OCI-LY1 (cell line): ENCODE data around the gene GEMIN4.
"Not testable (repeated sequence)": the region's sequence is repeated elsewhere in the genome, so short reads cannot be mapped to it uniquely, and the experiment has no call there.

Source experiments
- H2AFZ ChIP-seq: fragments of 200-600 bp; sonication (generic), shearing (Covaris generic); 2 replicates; pipeline ENCODE4 v1.6.0; 2014; ENCODE audit warnings: antibody characterized with exemption, mild to moderate bottlenecking, low read length
- H3F3A ChIP-seq: fragments of 200-600 bp; sonication (generic), shearing (Covaris generic); 2 replicates; pipeline ENCODE4 v1.6.0; 2014; ENCODE audit warnings: mild to moderate bottlenecking, antibody characterized with exemption, low read length, moderate library complexity; ENCODE audit not compliant: insufficient read depth
- H3K27ac ChIP-seq: fragments of 200-600 bp; sonication (generic); 2 replicates; pipeline ENCODE4 v1.5.1; 2014; ENCODE audit warnings: low read length, mixed run types, mild to moderate bottlenecking, low read depth; ENCODE audit not compliant: poor library complexity, severe bottlenecking
- H3K27me3 ChIP-seq: fragments of 200-600 bp; sonication (generic); 2 replicates; pipeline ENCODE4 v1.6.0; 2014; ENCODE audit warnings: antibody characterized with exemption, mild to moderate bottlenecking, low read length, moderate library complexity; ENCODE audit not compliant: insufficient read depth
- H3K36me3 ChIP-seq: fragments of 200-600 bp; sonication (generic); 2 replicates; pipeline ENCODE4 v1.6.1; 2014; ENCODE audit warnings: mild to moderate bottlenecking, antibody characterized with exemption, low read length, moderate library complexity, mixed read lengths; ENCODE audit not compliant: insufficient read depth
- H3K4me1 ChIP-seq: fragments of 200-600 bp; sonication (generic); 2 replicates; pipeline ENCODE4 v1.5.1; 2014; ENCODE audit warnings: mild to moderate bottlenecking, low read length, moderate library complexity; ENCODE audit not compliant: insufficient read depth, severe bottlenecking
- H3K4me2 ChIP-seq: fragments of 200-600 bp; sonication (generic), shearing (Covaris generic); 2 replicates; pipeline ENCODE4 v1.6.1; 2014; ENCODE audit warnings: low read length
- H3K4me3 ChIP-seq: fragments of 200-600 bp; sonication (generic); 2 replicates; pipeline ENCODE4 v1.5.1; 2014; ENCODE audit warnings: low read length, low read depth, mild to moderate bottlenecking, mixed read lengths; ENCODE audit not compliant: poor library complexity, severe bottlenecking
- H3K79me2 ChIP-seq: fragments of 200-600 bp; shearing (Covaris generic); 2 replicates; pipeline ENCODE4 v1.6.1; 2016; ENCODE audit warnings: mixed run types, low read length, mixed read lengths; ENCODE audit not compliant: insufficient read depth
- H3K9ac ChIP-seq: fragments of 200-600 bp; sonication (generic), shearing (Covaris generic); 2 replicates; pipeline ENCODE4 v1.6.1; 2014; ENCODE audit warnings: mild to moderate bottlenecking, low read length, mixed read lengths
- H3K9me2 ChIP-seq: fragments of 200-600 bp; sonication (generic), shearing (Covaris generic); 2 replicates; pipeline ENCODE4 v1.6.1; 2014; ENCODE audit warnings: low read depth, mild to moderate bottlenecking, low read length, mixed read lengths
- H3K9me3 ChIP-seq: fragments of 200-600 bp; shearing (Covaris generic); 2 replicates; pipeline ENCODE4 v1.6.1; 2014; ENCODE audit warnings: low read length, mixed read lengths
- H4K20me1 ChIP-seq: fragments of 200-600 bp; sonication (generic), shearing (Covaris generic); 2 replicates; pipeline ENCODE4 v1.6.0; 2016; ENCODE audit warnings: mild to moderate bottlenecking, low read length; ENCODE audit not compliant: insufficient read depth
- EZH2 ChIP-seq: fragments of 200-600 bp; sonication (generic), shearing (Covaris generic); IDR thresholded peaks from 2 replicates; pipeline ENCODE4 v1.8.0; 2017; ENCODE audit warnings: borderline replicate concordance, mixed run types, mild to moderate bottlenecking, antibody characterized with exemption, low read length, moderate library complexity, mixed read lengths
- TF ChIP-seq, protein P1 (sequence below): fragments of 200-600 bp; sonication (generic), shearing (Covaris generic); IDR thresholded peaks from 2 replicates; pipeline ENCODE4 v1.5.1; 2017; ENCODE audit warnings: mild to moderate bottlenecking, antibody characterized with exemption, low read length, moderate library complexity, mixed read lengths

GEMIN4 gene

DNA sequence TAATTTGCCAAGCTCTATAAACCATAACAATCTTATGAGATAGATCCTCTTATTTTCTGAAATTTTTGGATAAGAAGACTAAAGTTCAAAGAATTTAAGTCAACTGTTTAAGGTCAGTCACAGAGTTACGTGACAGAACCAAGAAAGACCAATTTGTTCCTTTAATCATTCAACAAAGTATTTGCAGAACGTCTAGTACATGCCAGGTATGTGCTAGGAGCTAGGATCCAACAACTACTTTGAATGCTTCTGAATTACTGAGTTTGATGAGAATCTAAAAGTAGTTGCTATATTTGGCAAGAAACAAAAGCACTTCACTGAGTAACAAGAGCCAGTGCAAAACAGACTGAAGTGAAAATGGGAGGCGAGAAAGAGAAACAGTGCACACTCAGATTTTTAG lies 15.0 kb upstream of the GEMIN4 start:
- no peaks in the 10 kb centered on the region for H3K79me2 ChIP-seq
- no peak overlapping the region for H3K27ac ChIP-seq
- no peaks in the 10 kb centered on the region for H4K20me1 ChIP-seq
- H3F3A ChIP-seq: no peaks in the 10 kb centered on the region
- H3K36me3 ChIP-seq: peaks cover 68% of the 10 kb centered on the region
- no peak overlapping the region for H3K4me3 ChIP-seq
- no peaks in the 10 kb centered on the region for H3K9me2 ChIP-seq
- H3K27me3 ChIP-seq: no peaks in the 10 kb centered on the region
- no peak for TF ChIP-seq EZH2
- TF ChIP-seq, protein P1, sequence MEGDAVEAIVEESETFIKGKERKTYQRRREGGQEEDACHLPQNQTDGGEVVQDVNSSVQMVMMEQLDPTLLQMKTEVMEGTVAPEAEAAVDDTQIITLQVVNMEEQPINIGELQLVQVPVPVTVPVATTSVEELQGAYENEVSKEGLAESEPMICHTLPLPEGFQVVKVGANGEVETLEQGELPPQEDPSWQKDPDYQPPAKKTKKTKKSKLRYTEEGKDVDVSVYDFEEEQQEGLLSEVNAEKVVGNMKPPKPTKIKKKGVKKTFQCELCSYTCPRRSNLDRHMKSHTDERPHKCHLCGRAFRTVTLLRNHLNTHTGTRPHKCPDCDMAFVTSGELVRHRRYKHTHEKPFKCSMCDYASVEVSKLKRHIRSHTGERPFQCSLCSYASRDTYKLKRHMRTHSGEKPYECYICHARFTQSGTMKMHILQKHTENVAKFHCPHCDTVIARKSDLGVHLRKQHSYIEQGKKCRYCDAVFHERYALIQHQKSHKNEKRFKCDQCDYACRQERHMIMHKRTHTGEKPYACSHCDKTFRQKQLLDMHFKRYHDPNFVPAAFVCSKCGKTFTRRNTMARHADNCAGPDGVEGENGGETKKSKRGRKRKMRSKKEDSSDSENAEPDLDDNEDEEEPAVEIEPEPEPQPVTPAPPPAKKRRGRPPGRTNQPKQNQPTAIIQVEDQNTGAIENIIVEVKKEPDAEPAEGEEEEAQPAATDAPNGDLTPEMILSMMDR: no peak
- no peak overlapping the region for H2AFZ ChIP-seq
- H3K9ac ChIP-seq: no peak overlapping the region
- no peaks in the 10 kb centered on the region for H3K9me3 ChIP-seq
- H3K4me1 ChIP-seq: no peaks in the 10 kb centered on the region
- H3K4me2 ChIP-seq: no peak overlapping the region

DNA sequence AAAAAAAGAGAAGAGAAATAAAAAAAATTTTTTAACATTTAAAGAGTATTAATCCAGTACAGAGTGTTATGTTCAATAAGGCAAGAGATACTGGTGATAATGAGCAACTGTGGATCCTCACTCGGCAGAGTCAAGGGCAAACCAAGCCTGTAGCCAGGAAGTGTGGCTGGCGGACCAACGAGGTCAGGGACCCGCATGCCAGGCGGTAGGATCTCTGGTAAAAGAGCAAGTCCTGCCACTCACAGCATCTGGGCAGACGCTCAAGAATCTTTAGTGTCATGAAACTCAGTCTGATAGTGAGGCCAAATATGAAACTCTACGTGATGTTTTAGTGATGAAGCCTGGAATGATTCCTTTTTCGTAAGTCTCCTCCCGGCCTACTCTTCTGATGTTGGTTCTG lies 8.3 kb upstream of the GEMIN4 start:
- no peak for TF ChIP-seq EZH2
- TF ChIP-seq, protein P1: no peak
- Histone ChIP-seq H3F3A (no peaks in the 10 kb centered on the region), H3K79me2 (no peaks in the 10 kb centered on the region), H4K20me1 (no peaks in the 10 kb centered on the region), H3K4me2 (no peak overlapping the region), H3K4me3 (no peak overlapping the region), H3K36me3 (peaks cover 73% of the 10 kb centered on the region), H3K9me2 (no peaks in the 10 kb centered on the region), H3K27me3 (no peaks in the 10 kb centered on the region), H2AFZ (no peak overlapping the region), H3K27ac (no peak overlapping the region), H3K9me3 (no peaks in the 10 kb centered on the region), H3K4me1 (no peaks in the 10 kb centered on the region), H3K9ac (no peak overlapping the region)

DNA sequence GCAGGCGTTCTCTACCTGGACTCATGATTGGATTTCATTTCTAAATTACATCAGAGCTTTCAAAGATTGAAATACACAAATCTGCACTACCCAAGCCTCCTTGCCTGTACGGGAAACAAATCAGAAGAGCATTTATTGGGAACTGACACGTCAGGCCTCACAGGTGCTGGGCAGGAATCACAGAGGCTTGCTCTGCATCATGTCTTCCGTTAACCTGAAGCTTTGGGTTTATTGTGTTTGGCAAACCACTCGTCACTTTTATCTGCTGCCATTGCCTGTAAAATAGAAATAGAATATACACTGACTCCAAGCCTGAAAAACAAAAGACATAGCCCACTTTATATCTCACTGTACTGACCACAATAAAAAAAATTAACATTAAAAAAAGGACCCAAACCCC lies 7.9 kb upstream of the GEMIN4 start:
- Histone ChIP-seq H3K27me3 (no peaks in the 10 kb centered on the region), H3K79me2 (no peaks in the 10 kb centered on the region), H3K27ac (no peak overlapping the region), H3F3A (no peaks in the 10 kb centered on the region), H3K9me3 (no peaks in the 10 kb centered on the region), H3K4me3 (no peak overlapping the region), H3K36me3 (peaks cover 69% of the 10 kb centered on the region), H3K9ac (no peak overlapping the region), H2AFZ (no peak overlapping the region), H4K20me1 (no peaks in the 10 kb centered on the region), H3K4me1 (no peaks in the 10 kb centered on the region), H3K4me2 (no peak overlapping the region), H3K9me2 (no peaks in the 10 kb centered on the region)
- TF ChIP-seq, protein P1: no peak
- TF ChIP-seq EZH2: no peak

DNA sequence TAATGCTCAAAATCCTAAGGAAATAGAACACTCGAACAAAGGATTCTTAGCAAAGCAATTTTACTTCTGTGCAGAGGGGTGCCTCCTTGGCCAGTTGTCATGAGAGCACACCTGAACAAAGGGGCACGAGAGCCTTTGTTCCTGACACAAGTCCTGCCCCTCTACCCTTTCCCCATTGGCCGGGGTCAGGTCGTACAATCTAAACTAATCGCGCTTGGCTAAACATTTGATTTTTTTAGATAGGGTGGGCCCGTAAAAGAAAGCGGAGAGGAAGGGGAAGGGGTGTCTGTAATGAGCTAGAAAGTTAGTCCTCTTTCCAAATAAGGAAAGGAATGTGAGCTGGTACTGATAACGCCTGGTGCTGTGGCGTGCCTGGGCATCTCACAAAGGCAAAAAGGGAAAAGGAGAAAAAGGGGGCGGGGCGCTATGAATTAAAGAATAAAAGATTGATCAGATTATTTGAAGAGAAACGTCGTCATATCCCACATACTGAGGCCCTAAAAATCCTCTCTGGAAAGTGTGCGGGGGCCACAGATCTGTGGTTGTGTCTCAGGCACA lies 4.0 kb upstream of the GEMIN4 start:
- not testable (repeated sequence) for H4K20me1 ChIP-seq, H3K27ac ChIP-seq, H3K9me2 ChIP-seq, H3F3A ChIP-seq, H3K27me3 ChIP-seq, H3K4me3 ChIP-seq, H3K79me2 ChIP-seq, H3K9ac ChIP-seq, H3K9me3 ChIP-seq, H3K4me1 ChIP-seq, H3K4me2 ChIP-seq, H2AFZ ChIP-seq
- H3K36me3 ChIP-seq: peaks cover 42% of the 10 kb centered on the region

DNA sequence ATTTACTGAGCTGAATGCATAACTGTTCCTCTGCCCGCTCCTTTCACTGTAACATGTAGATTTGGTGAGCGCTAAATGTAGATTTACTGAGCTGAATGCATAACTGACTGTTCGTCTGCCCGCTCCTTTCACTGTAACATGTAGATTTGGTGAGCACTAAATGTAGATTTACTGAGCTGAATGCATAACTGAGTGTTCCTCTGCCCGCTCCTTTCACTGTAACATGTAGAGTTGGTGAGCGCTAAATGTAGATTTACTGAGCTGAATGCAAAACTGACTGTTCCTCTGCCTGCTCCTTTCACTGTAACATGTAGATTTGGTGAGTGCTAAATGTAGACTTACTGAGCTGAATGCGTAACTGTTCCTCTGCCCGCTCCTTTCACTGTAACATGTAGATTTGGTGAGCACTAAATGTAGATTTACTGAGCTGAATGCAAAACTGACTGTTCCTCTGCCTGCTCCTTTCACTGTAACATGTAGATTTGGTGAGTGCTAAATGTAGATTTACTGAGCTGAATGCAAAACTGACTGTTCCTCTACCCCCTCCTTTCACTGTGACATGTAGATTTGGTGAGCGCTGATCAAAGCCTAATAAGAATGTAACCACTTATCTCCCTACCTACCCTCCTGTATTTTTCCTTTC lies 3.4 kb upstream of the GEMIN4 start:
- Histone ChIP-seq H3K4me1 (peaks cover 16% of the 10 kb centered on the region), H3K79me2 (peaks cover 13% of the 10 kb centered on the region), H3K36me3 (peaks cover 39% of the 10 kb centered on the region)
- not testable (repeated sequence) for H3F3A ChIP-seq, H3K4me3 ChIP-seq, H4K20me1 ChIP-seq, H3K9ac ChIP-seq, H3K9me3 ChIP-seq, H3K9me2 ChIP-seq, H3K27me3 ChIP-seq, H3K4me2 ChIP-seq, H2AFZ ChIP-seq, H3K27ac ChIP-seq
